Kidney (tissue), 14 donors: ENCODE data around the gene F7. TPM values are rescaled to one million over a fixed set of nuclear protein-coding genes. Genes with fewer than 3 reads are reported as not detected.

Source experiments
- DNase-seq, 5 donors: peaks; one replicate each; pipeline ENCODE4 v3.0.0-alpha.2; 2013 to 2020
- FAIRE-seq: peaks from 2 replicates; lab custom pipeline; 2012; peaks lifted over from hg19 to GRCh38; lab: Jason Lieb, UNC
- H3K27ac ChIP-seq, 2 donors: one replicate each; pipeline ENCODE4 v1.7.0; 2013; ENCODE audit warnings: low read depth in 2 of 2, low read length in 2 of 2, inconsistent platforms in 1 of 2
- H3K27me3 ChIP-seq: one replicate; pipeline ENCODE4 v1.7.1; 2013; ENCODE audit warnings: low read length, inconsistent platforms; ENCODE audit not compliant: control insufficient read depth, insufficient read depth
- H3K36me3 ChIP-seq, 3 donors: one replicate each; pipeline versions ENCODE4 v1.7.0 to v1.7.1; 2013; ENCODE audit warnings: low read length in 3 of 3, control low read depth in 1 of 3, inconsistent platforms in 1 of 3; ENCODE audit not compliant: insufficient read depth in 3 of 3, control insufficient read depth in 2 of 3
- H3K4me1 ChIP-seq, 3 donors: one replicate each; pipeline versions ENCODE4 v1.7.0 to v1.7.1; 2013; ENCODE audit warnings: low read length in 3 of 3, inconsistent platforms in 1 of 3, low read depth in 1 of 3; ENCODE audit not compliant: control insufficient read depth in 2 of 3, insufficient read depth in 2 of 3
- H3K4me3 ChIP-seq, 3 donors: one replicate each; pipeline versions ENCODE4 v1.7.0 to v1.8.1; 2013; ENCODE audit warnings: low read length in 3 of 3, control low read depth in 1 of 3, inconsistent platforms in 1 of 3
- H3K9ac ChIP-seq, 3 donors: one replicate each; pipeline versions ENCODE4 v1.7.0 to v1.7.1; 2013; ENCODE audit warnings: low read length in 3 of 3, control low read depth in 1 of 3, inconsistent platforms in 1 of 3
- H3K9me3 ChIP-seq, 3 donors: one replicate each; pipeline versions ENCODE4 v1.7.0 to v1.7.1; 2013; ENCODE audit warnings: low read length in 3 of 3, control low read depth in 1 of 3, inconsistent platforms in 1 of 3; ENCODE audit not compliant: control insufficient read depth in 2 of 3, insufficient read depth in 1 of 3
- intact Hi-C: fragments of 100-400 bp; cut with DNase I; formaldehyde crosslinking; loops from one replicate; pipeline ENCODE4 v1.11.1; 2022
- polyA plus RNA-seq: library from polyadenylated mRNA; stranded (reverse); fragments of 350-450 nt; fragmentation: Illumina TruSeq; extraction: RNeasy Lipid Tissue Mini Kit (QIAGEN cat#74804); gene quantifications from one replicate; pipeline ENCODE4 v1.2.3, GENCODE V29; 2014; ENCODE audit warnings: low read depth, low replicate concordance; ENCODE audit not compliant: insufficient read depth
- total RNA-seq: library from RNA; stranded (reverse); fragmentation: NEBNext Ultra II Directional; extraction: Animal tissue kit (Norgen Biotek cat#: 25700); gene quantifications from one replicate; pipeline ENCODE4 v1.2.1, GENCODE V29; 2021
- TF ChIP-seq, protein P1 (sequence below): IDR thresholded peaks from 3 replicates; pipeline ENCODE4 v1.5.1; 2012; ENCODE audit warnings: mild to moderate bottlenecking, moderate library complexity, borderline replicate concordance; ENCODE audit not compliant: insufficient read depth; ENCODE audit errors: extremely low read depth
- donor health status: control.
- donor health status: control.
- donor health status: control.
- donor health status: control.
- donor health status: control.
- donor health status: DM: yes; HTN: yes; CAD: no.
- donor health status: Normal renal cell carcinoma (clear cell type).

F7 gene
- total and polyA plus RNA-seq, 2 donors from 2014 or later = 0.16 to 0.52 TPM

DNA sequence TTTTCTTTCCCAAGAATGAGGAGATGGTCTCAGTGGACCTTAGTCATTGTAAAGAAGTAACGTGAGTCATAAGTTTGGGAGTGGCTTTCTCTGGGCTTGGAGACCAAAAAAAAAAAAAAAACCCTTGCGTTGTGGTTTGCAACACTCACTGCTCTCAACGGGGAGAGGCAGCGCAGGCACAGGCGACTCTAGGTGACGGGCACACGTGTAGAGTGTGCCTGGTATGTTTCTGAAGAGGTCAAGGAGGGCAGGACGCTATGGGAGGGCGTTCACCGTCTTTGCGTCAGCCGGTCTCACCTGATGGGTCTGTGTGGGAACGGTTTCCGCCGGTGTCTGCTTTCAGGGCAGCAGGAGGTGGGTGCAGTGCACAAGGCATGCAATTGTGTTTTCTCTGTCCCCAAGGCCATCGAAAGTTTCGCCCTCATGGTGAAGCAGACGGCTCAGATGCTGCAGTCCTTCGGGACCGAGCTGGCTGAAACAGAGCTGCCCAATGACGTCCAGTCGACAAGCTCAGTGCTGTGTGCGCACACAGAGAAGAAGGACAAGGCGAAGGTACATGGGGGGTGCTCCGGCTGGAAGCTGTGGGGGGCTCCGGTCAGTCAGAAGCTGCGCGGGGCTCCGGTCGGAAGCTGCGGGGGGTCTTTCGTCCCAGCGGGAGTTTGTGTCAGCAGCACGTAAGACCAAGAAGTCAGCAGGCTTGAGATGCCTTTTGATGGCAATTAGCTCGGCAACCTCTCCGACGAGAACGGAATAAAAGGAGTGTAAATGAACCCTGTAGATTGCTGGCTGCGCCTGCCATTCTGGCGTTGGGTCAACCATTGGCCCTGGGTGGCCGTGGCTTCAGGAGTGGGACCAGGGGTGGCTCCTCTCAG is 40.8 kb upstream of the F7 start:
- FAIRE-seq (no peak), DNase-seq (peak in 4 of 5 donors; percentile 31 to 52 (median 34))
- no peaks in the 10 kb centered on the region for H3K9me3 ChIP-seq
- H3K4me1 ChIP-seq = no peaks in the 10 kb centered on the region
- H3K27ac ChIP-seq = no peak overlapping the region
- H3K4me3 ChIP-seq = no peak overlapping the region
- H3K36me3 ChIP-seq = peaks cover 0 to 8% (median 5%) of the 10 kb centered on the region in 3 donors
- intact Hi-C loops = no loop called here
- TF ChIP-seq, protein P1, sequence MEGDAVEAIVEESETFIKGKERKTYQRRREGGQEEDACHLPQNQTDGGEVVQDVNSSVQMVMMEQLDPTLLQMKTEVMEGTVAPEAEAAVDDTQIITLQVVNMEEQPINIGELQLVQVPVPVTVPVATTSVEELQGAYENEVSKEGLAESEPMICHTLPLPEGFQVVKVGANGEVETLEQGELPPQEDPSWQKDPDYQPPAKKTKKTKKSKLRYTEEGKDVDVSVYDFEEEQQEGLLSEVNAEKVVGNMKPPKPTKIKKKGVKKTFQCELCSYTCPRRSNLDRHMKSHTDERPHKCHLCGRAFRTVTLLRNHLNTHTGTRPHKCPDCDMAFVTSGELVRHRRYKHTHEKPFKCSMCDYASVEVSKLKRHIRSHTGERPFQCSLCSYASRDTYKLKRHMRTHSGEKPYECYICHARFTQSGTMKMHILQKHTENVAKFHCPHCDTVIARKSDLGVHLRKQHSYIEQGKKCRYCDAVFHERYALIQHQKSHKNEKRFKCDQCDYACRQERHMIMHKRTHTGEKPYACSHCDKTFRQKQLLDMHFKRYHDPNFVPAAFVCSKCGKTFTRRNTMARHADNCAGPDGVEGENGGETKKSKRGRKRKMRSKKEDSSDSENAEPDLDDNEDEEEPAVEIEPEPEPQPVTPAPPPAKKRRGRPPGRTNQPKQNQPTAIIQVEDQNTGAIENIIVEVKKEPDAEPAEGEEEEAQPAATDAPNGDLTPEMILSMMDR = no peak
- H3K9ac ChIP-seq = no peak overlapping the region
- H3K27me3 ChIP-seq = no peaks in the 10 kb centered on the region

DNA sequence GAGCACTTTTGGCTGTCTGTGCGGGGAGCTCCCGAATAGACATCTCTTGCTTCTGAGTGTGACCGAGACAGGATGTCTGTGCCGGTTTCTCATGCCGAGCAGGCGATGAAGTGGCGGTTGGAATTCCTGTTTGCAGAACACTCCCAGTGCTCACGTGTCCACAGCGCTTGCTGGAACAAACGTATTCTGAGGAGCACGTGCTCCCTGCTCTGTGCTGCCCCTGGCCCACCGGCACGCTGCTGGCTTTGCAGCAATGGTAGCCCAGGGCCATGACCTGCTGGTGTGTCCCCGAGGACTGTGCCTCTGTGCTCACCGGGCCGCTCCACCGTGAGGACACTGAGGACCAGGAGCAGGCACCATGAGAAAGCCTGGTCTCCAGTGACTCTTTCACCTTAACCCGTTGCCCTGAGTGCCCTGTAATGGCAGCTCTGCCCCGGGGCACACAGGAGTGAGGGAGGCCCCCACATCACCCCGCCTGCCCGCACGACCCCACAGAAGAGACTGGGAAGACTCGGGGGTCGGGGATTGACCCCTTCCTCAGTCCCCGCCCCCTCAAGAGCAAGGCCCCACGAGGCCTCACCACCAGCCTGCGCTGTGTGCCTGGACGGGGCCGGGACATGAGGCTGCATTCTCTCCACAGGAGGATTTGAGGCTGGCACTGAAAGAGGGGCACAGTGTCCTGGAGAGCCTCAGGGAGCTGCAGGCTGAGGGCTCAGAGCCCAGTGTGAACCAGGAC is 40.0 kb upstream of the F7 start:
- no peak overlapping the region for H3K9ac ChIP-seq
- H3K4me1 ChIP-seq = no peaks in the 10 kb centered on the region
- H3K9me3 ChIP-seq = no peaks in the 10 kb centered on the region
- intact Hi-C loops = no loop called here
- TF ChIP-seq, protein P1 = no peak
- no peak overlapping the region for H3K4me3 ChIP-seq
- no peak overlapping the region for H3K27ac ChIP-seq
- H3K27me3 ChIP-seq = no peaks in the 10 kb centered on the region
- no peak for FAIRE-seq
- peak in 1 of 5 donors; percentile 39 for DNase-seq
- H3K36me3 ChIP-seq = peaks cover 0 to 11% (median 5%) of the 10 kb centered on the region in 3 donors

DNA sequence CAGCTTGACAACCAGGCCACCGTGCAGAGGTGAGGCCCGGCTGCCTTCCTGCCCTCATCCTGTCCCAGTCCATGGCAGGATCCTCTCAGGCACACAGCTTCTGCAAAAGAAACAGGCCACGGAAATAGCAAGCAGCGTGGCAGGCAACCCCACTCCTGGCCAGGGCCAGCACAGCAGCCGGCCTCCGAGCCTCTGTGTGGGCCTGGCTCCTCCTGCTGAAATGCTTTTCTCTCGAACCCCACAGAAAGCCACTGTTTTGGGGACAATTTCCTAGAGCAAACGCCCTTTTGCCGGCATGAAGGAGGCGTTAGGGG is 39.5 kb upstream of the F7 start:
- H3K4me3 ChIP-seq = no peak overlapping the region

More for the DNA sequence above, 39.5 kb upstream of the F7 start:
- Histone ChIP-seq H3K9ac (no peak overlapping the region), H3K36me3 (peaks cover 0 to 13% (median 5%) of the 10 kb centered on the region in 3 donors), H3K27me3 (no peaks in the 10 kb centered on the region), H3K9me3 (no peaks in the 10 kb centered on the region), H3K27ac (no peak overlapping the region), H3K4me1 (no peaks in the 10 kb centered on the region)
- no peak for FAIRE-seq
- no peak for DNase-seq
- intact Hi-C loops = no loop called here
- TF ChIP-seq, protein P1 = no peak
